Erythroblast (primary cell): ENCODE results near the gene C1orf116.

Experiments used
- GATA1 ChIP-seq: IDR thresholded peaks from 2 replicates; pipeline ENCODE4 v1.6.1; 2011; ENCODE audit warnings: low read depth, mild to moderate bottlenecking, control low read depth, low read length, moderate library complexity
- POLR2A ChIP-seq: IDR thresholded peaks from 2 replicates; pipeline ENCODE4 v1.6.1; 2011; ENCODE audit warnings: mild to moderate bottlenecking, low read length

DNA sequence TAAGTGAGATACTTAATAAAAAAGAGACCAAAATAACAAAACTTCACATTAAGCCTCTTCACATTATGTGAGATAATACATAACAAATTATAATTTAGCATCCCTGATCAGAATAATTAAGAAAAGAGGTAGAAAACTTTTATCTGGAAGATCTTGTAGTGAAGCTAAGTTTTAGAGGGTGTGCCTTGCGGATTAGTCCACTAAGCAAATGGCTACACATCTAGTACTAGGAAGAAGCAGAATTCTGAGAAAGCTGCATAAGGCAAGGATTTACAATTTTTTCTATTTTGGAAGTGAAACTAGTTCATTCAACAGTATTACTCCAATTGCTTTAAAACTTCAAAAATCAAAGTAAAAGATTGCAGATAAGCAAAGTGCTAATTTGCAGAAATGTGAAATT lies 14.9 kb upstream of the C1orf116 start:
- no peak for TF ChIP-seq POLR2A
- no peak for TF ChIP-seq GATA1
